Measurements from ENCODE around the gene PLET1.

Gene PLET1

GRCh38 chr11:112247201-112247600 is 13.5 kb downstream of the PLET1 start:
- DNase-seq (ENCODE audit: low read depth in 2 of 3, low spot score in 2 of 3) = no peak

- DNase-seq (ENCODE audit: low read depth in 2 of 3, low spot score in 2 of 3) = no peak
Measured at GRCh38 chr11:112241486-112241885, 19.2 kb downstream of the PLET1 start.

- no peak for DNase-seq (ENCODE audit: low read depth in 2 of 3, low spot score in 2 of 3)
Measured at GRCh38 chr11:112238041-112238440, 22.6 kb downstream of the PLET1 start.

GRCh38 chr11:112237451-112237850 is 23.2 kb downstream of the PLET1 start:
- DNase-seq (ENCODE audit: low read depth in 2 of 3, low spot score in 2 of 3) = no peak

GRCh38 chr11:112235750-112236390 is 24.8 kb downstream of the PLET1 start:
- no peak for DNase-seq (ENCODE audit: low read depth in 2 of 3, low spot score in 2 of 3)

GRCh38 chr11:112231952-112232351 is 28.7 kb downstream of the PLET1 start:
- no peak for DNase-seq (ENCODE audit: low read depth in 2 of 3, low spot score in 2 of 3)

GRCh38 chr11:112229746-112230433 is 30.8 kb downstream of the PLET1 start:
- no peak for DNase-seq (ENCODE audit: low read depth in 2 of 3, low spot score in 2 of 3)

- DNase-seq (ENCODE audit: low read depth in 2 of 3, low spot score in 2 of 3) = no peak
Measured at GRCh38 chr11:112229159-112229558, 31.5 kb downstream of the PLET1 start.

- DNase-seq (ENCODE audit: low read depth in 2 of 3, low spot score in 2 of 3) = no peak
Measured at GRCh38 chr11:112228706-112229105, 32.0 kb downstream of the PLET1 start.

GRCh38 chr11:112227471-112227870 is 33.2 kb downstream of the PLET1 start:
- DNase-seq (ENCODE audit: low read depth in 2 of 3, low spot score in 2 of 3) = no peak

- DNase-seq (ENCODE audit: low read depth in 2 of 3, low spot score in 2 of 3) = no peak
Measured at GRCh38 chr11:112226831-112227401, 33.7 kb downstream of the PLET1 start.

- peak; percentile 63 to 75 (median 66) for DNase-seq (ENCODE audit: low read depth in 2 of 3, low spot score in 2 of 3)
Measured at GRCh38 chr11:112226062-112226830, 34.4 kb downstream of the PLET1 start, which contains the start of gene PTS. Gene PTS, plus strand, starts transcription at chr11:112226428. Its CDS starts 16 bp downstream, at chr11:112226444.

GRCh38 chr11:112225753-112226061 is 35.0 kb downstream of the PLET1 start:
- DNase-seq (ENCODE audit: low read depth in 2 of 3, low spot score in 2 of 3) = no peak

GRCh38 chr11:112223754-112224532 is 36.7 kb downstream of the PLET1 start:
- no peak for DNase-seq (ENCODE audit: low read depth in 2 of 3, low spot score in 2 of 3)

- no peak for DNase-seq (ENCODE audit: low read depth in 2 of 3, low spot score in 2 of 3)
Measured at GRCh38 chr11:112223121-112223520, 37.5 kb downstream of the PLET1 start.

GRCh38 chr11:112222303-112222702 is 38.4 kb downstream of the PLET1 start:
- no peak for DNase-seq (ENCODE audit: low read depth in 2 of 3, low spot score in 2 of 3)

GRCh38 chr11:112221274-112221835 is 39.3 kb downstream of the PLET1 start:
- no peak for DNase-seq (ENCODE audit: low read depth in 2 of 3, low spot score in 2 of 3)

- no peak for DNase-seq (ENCODE audit: low read depth in 2 of 3, low spot score in 2 of 3)
Measured at GRCh38 chr11:112219476-112220232, 41.0 kb downstream of the PLET1 start.

GRCh38 chr11:112216561-112217105 is 44.0 kb downstream of the PLET1 start:
- DNase-seq (ENCODE audit: low read depth in 2 of 3, low spot score in 2 of 3) = no peak

GRCh38 chr11:112215621-112216020 is 45.0 kb downstream of the PLET1 start:
- no peak for DNase-seq (ENCODE audit: low read depth in 2 of 3, low spot score in 2 of 3)

All from activated CD8-positive, alpha-beta memory T cell treated with anti-CD3 and anti-CD28 coated beads for 48 hours (primary cell).